PFSK-1 (cell line): ENCODE data around the gene MTUS2.

Source experiments
- FOXP2 ChIP-seq: optimal IDR thresholded peaks from 2 replicates; pipeline ENCODE3; 2011; ENCODE audit warnings: borderline replicate concordance, control low read depth, inconsistent platforms; ENCODE audit not compliant: insufficient read depth; ENCODE audit errors: extremely low read length, extremely low read depth
- POLR2AphosphoS5 ChIP-seq: IDR thresholded peaks from 2 replicates; pipeline ENCODE4 v1.6.1; 2012; ENCODE audit warnings: low read depth, mild to moderate bottlenecking, control low read depth, low read length, moderate library complexity
- SIN3A ChIP-seq: IDR thresholded peaks from 2 replicates; pipeline ENCODE4 v1.6.1; 2012; ENCODE audit warnings: mild to moderate bottlenecking, low read length, moderate library complexity, borderline replicate concordance; ENCODE audit not compliant: insufficient read depth
- TAF1 ChIP-seq: IDR thresholded peaks from 2 replicates; pipeline ENCODE4 v1.6.1; 2012; ENCODE audit warnings: low read length, control low read depth, borderline replicate concordance; ENCODE audit not compliant: insufficient read depth
- TF ChIP-seq, protein P1 (sequence below), 2 experiments: IDR thresholded peaks; 2 replicates each; pipeline versions ENCODE4 v1.6.1 to v1.8.0; 2011 to 2012; ENCODE audit warnings: low read depth in 2 of 2, low read length in 2 of 2, control low read depth in 1 of 2, inconsistent platforms in 1 of 2, mild to moderate bottlenecking in 1 of 2, moderate library complexity in 1 of 2; ENCODE audit not compliant: insufficient read depth in 1 of 2

The MTUS2 gene

DNA sequence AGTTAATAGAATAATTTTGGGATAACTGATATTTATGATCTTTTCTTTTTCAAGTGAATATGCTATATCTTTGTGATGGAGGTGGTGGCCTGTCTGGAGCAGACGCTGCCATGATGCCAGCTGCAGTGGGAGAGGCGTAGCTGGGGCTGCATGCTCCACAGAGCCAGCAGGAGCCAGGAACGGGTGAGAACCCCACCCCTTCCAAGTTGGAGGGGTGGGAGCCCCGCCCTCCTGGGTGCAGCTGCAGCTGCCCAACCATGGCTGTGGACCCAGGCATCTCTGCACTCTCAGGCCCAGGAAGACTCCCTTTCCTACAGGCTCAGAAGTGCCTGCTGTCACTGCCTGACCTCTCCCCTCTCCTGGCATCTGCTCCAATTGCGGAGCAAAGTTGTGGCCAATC, 402.3 kb downstream of the MTUS2 start:
- TF ChIP-seq POLR2AphosphoS5 (no peak), TAF1 (no peak), SIN3A (no peak), FOXP2 (no peak)
- TF ChIP-seq, protein P1, sequence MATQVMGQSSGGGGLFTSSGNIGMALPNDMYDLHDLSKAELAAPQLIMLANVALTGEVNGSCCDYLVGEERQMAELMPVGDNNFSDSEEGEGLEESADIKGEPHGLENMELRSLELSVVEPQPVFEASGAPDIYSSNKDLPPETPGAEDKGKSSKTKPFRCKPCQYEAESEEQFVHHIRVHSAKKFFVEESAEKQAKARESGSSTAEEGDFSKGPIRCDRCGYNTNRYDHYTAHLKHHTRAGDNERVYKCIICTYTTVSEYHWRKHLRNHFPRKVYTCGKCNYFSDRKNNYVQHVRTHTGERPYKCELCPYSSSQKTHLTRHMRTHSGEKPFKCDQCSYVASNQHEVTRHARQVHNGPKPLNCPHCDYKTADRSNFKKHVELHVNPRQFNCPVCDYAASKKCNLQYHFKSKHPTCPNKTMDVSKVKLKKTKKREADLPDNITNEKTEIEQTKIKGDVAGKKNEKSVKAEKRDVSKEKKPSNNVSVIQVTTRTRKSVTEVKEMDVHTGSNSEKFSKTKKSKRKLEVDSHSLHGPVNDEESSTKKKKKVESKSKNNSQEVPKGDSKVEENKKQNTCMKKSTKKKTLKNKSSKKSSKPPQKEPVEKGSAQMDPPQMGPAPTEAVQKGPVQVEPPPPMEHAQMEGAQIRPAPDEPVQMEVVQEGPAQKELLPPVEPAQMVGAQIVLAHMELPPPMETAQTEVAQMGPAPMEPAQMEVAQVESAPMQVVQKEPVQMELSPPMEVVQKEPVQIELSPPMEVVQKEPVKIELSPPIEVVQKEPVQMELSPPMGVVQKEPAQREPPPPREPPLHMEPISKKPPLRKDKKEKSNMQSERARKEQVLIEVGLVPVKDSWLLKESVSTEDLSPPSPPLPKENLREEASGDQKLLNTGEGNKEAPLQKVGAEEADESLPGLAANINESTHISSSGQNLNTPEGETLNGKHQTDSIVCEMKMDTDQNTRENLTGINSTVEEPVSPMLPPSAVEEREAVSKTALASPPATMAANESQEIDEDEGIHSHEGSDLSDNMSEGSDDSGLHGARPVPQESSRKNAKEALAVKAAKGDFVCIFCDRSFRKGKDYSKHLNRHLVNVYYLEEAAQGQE (IDR thresholded peaks at IDR 0.05; ENCODE audit: insufficient read depth in 1 of 2, low read depth in 2 of 2, low read length in 2 of 2): no peak

DNA sequence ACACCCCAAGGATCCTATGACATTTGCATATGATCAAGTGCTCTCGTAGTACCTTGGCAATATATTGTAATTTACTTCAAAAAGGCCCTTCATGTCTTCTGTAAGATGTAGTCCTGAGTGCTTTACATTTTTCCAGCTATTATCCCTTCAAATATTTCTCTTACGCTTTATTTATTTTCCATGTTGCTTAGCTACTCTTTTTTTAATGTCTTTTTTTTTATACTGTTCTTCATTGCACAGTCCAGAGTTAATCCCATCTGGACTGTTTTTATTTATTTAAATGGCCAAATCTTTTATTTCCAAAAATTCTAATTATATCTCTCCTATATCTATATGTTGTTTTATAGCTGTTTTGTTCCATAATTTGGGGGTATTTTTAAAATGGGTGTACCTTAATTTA, 404.1 kb downstream of the MTUS2 start:
- TF ChIP-seq FOXP2 (no peak), POLR2AphosphoS5 (no peak), TAF1 (no peak), SIN3A (no peak)
- TF ChIP-seq, protein P1 (IDR thresholded peaks at IDR 0.05; ENCODE audit: insufficient read depth in 1 of 2, low read depth in 2 of 2, low read length in 2 of 2): no peak

DNA sequence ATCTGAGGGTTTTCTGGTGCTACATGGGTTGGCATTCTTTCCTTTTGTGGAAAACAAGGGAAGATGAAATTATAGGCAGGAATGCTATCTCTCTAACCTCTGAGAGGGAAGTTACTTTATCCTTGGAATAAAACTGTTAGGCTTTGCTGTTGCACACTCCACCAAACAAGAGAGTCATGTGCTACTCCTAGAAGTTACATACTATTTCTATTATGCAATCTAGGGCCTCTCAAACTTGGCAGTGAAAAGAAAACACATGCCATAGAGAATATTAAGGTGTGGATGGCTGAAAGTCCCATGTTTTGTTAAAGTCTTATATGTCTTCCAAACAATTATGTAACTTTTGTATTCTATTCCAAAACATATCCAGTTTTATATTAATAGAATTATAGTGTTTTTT, 407.4 kb downstream of the MTUS2 start:
- TF ChIP-seq POLR2AphosphoS5: no peak
- no peak for TF ChIP-seq FOXP2
- TF ChIP-seq SIN3A: no peak
- TF ChIP-seq, protein P1 (IDR thresholded peaks at IDR 0.05; ENCODE audit: insufficient read depth in 1 of 2, low read depth in 2 of 2, low read length in 2 of 2): no peak
- no peak for TF ChIP-seq TAF1

DNA sequence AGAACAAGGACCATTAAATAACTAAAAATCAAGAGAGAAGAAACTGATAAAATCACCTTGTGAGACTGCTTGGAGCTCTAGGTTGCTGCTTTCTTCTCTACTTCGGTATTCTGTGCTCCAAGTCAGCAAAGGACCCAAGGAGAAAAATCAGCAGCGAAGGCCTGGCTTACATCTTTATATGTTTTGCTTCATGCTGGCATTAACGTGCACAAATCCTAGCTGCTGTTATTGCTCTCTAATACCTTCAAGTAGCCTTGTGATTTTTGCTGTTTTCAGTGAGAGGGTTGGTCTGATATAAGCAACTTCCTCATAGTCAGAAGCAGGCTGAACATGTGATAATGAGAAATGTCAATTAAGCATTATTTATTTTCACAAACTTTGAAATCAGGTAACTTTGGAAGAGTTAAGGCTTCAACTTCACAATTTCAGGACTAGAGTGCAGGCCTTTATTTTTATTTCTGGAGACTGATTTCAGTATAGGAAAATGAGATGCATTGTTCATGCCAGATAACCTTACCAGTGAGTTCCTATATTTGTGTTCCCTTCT, 410.2 kb downstream of the MTUS2 start:
- TF ChIP-seq FOXP2: no peak
- TF ChIP-seq, protein P1 (IDR thresholded peaks at IDR 0.05; ENCODE audit: insufficient read depth in 1 of 2, low read depth in 2 of 2, low read length in 2 of 2): no peak
- TF ChIP-seq TAF1: no peak
- no peak for TF ChIP-seq SIN3A
- no peak for TF ChIP-seq POLR2AphosphoS5

DNA sequence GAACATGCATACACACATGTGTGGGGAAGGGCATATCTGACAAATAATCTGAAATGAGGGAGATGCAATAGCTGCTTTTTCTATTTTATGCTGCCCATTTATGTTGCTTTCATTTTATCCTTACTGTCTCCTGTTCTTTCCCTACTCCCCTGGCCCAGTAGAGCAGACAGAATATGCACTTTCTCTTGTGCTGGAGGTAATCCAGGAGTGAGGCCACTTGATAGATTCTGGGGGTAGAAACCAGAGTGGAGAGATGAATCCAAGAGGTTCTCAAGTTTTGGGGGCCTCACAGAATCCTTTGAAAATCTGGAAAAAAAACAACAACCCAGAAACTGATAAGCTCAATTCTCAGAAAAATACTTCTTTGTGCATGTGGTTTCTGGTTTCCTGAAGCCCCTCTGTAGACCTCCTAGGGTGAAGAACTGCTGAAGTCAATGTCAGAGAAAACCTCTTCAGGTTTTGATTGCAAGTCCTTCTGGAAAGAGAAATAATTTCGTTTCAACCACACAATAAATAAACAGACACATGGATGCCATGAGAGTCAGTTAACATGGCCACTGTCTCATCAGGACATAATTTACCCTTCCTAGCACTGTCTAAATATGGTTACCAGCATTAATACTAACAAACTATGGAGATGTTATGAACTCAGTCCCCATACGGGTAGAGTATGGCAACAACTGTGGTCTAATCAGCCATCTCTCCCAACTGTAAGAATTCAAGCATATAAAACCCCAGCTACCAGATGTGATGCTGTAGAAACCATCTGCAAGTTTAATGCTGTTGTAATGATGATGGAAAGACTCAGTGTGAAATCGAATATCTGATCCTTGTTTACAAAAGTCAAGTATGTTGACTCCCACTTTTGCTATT, 419.8 kb downstream of the MTUS2 start:
- TF ChIP-seq FOXP2: no peak
- TF ChIP-seq, protein P1 (IDR thresholded peaks at IDR 0.05; ENCODE audit: insufficient read depth in 1 of 2, low read depth in 2 of 2, low read length in 2 of 2): no peak
- TF ChIP-seq POLR2AphosphoS5: no peak
- no peak for TF ChIP-seq TAF1
- TF ChIP-seq SIN3A: no peak
